Activated CD4-positive, alpha-beta T cell treated with anti-CD3 and anti-CD28 coated beads, Interleukin-2, amount 50 U/mL, for 1 hour (primary cell): ENCODE data around the gene SLC7A6OS.
A peak's percentile ranks its signal among the peaks of the same experiment; 100 is the strongest.

Source experiments
- DNase-seq: peaks from one replicate; pipeline ENCODE4 v3.0.0-alpha.2; 2020

SLC7A6OS gene

GRCh38 chr16:68275611-68276191 lies 35.0 kb downstream of the SLC7A6OS start:
- DNase-seq: peak; percentile 46

DNA sequence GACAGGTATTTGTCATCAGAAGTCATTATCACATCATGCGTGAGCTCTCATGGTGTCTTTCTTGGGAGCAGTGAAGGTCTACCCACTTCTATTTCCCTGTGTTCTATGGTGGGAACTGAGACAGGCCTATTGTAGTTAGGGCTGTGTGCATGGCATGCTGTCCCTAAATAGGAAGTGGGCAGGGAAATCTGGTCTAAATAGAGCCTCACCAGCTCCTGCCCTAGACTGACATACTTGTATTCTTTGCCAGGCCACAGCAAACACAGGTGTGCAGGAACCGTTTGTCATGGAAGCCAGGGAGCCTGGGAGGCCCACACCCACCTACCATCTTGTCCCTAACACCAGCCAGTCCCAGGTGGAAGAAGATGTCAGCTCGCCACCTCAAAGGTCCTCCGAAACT lies 36.3 kb downstream of the SLC7A6OS start:
- DNase-seq: no peak

- DNase-seq: no peak
Observed at GRCh38 chr16:68273896-68274295, 36.9 kb downstream of the SLC7A6OS start.

- DNase-seq: no peak
Observed at GRCh38 chr16:68273459-68273858, 37.3 kb downstream of the SLC7A6OS start.

DNA sequence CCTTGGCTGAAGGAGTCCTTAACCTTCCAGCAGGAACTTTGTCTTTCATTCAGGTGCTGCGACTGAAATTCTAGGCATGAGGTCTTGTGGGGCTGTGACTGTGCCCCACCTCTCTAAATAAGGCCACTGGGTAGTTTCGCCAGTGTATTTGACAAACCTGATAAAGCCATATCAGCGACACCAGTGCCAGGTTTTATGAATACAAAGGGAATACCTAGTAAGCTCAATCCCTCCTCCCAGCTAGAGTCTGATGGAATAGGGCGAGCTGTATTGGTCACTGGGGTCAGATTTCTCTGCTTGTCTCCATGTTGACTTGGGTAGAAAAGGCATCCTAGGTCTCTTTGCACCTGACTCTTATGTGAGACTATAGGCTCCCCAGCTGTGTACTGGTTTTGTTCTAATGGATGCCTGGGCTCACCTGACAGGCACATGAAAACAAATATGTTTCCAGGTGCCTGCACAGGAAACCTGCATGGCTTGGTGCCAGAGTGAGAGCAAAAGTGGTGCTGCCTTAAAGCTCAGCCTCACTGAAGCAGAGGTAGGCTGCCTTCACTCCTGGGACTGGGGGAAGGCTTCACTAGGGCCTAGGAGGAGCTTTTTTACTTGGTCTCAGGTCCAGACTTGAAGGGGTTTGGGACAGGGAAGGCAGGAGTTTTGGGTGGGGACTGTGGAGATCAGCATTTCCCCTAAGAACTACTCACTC lies 38.1 kb downstream of the SLC7A6OS start:
- peak; percentile 73 for DNase-seq

DNA sequence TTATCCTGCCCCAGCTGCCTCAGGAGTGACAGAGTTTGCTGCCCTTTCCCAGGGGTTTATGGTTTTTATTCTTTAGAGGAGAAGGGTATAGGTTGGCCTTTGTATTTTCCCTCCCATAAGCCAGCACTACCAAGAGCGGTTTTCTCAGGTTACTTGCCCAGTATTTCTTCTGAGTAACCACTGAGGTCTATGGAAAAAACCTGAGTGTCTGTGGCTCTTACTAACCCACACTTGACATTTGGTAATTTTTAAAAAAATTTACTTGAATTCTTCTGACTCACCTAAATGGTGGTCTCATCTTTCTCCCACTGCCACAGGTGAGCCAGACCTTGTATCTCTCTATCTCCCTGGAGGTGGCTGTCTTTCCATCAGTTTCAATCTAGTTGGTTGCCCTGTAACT lies 40.4 kb downstream of the SLC7A6OS start:
- DNase-seq: no peak

- DNase-seq: no peak
Observed at GRCh38 chr16:68269793-68270192, 41.0 kb downstream of the SLC7A6OS start.

- no peak for DNase-seq
Observed at GRCh38 chr16:68267612-68268405, 42.9 kb downstream of the SLC7A6OS start.

DNA sequence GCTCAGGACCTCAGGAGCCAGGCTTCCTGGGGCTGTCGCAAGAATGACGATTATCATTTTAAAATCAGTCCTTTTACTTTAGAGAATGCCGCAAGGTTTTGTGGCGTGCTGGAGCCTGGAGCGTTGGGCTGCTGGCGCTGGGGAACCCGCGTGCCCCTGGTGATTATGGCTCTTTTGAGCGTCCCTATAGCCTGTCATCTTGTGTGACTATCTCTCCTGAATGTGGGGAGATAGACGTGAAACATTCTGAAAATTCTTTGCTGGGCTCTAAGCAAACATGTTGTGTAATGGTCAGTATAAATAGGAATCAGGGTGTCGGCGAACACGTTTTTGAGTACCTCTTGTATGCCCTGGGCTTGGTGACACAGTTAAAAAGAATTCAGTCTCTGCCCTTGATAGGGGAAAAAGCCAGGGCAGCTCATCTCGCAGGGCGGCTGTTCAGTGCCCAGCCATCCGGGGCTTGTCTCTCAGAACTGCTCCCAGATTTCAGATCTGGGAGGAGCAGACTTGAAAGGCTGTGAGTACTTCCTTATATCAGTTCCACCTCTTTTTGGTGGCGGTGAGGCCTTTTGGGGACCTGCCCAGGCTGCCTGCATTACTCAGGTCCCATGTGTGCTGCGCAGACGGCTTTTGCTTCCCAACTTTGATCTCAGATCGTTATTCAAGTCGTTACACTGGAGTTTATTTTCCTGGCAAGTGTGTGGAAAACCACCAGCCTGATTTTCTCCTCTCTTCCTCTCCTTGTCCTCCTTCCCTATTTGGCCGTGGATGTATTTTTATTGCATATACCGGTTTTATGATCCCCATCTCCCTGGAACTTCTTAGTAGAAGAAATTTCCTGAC lies 45.4 kb downstream of the SLC7A6OS start:
- DNase-seq: peak; percentile 49

DNA sequence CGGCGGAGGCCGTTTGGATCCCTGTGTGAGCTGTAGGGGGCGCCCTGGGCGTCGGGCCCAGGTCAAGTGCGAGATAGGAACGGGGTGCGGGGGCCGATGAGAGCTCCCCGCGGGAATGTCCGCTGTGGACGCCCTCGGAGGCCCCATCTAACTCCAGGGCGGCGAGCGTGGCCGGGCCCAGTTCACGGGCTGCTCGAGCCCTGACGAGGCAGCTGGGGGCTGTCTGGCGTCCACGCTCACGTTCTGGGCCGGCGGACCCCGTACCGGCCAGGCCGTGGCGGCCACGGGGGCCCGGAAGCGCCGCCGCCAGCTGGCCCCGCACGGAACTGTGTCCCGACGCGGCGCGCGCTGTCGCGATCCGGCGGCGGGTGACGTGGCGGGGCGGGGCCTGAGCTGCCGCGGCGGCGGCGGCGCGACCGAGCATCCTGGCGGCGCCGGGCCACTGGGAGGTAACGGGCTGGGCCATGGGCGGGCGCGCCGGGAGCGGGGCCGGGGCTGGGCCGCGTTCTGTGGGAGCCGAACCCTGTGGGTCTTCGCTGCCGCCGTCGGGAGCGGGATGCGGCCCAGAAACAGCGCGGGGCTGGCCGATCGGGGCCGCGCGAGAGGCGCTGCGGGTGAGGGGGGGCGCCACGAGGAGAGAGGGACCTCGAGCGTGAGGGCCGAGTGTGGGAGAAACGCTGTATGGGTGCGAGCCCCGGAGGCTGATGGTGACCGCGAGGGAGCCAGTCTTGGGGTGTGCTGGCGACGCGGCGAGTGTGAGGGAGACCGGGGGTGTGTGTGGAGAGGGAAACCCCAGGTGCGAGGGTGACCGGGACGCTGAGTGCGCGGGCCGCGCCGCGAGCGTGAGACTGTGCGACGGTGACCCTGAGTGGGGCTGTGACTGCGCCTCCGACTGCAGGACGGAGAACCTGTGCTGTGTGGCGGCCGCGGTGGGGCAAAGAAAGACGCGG lies 46.3 kb downstream of the SLC7A6OS start, which contains the start of gene SLC7A6:
SLC7A6 (plus strand) TSS at position 399 of the 950 bp plus-strand sequence. CDS start 10,201 bp downstream, outside the sequence.
- peak; percentile 79 for DNase-seq

DNA sequence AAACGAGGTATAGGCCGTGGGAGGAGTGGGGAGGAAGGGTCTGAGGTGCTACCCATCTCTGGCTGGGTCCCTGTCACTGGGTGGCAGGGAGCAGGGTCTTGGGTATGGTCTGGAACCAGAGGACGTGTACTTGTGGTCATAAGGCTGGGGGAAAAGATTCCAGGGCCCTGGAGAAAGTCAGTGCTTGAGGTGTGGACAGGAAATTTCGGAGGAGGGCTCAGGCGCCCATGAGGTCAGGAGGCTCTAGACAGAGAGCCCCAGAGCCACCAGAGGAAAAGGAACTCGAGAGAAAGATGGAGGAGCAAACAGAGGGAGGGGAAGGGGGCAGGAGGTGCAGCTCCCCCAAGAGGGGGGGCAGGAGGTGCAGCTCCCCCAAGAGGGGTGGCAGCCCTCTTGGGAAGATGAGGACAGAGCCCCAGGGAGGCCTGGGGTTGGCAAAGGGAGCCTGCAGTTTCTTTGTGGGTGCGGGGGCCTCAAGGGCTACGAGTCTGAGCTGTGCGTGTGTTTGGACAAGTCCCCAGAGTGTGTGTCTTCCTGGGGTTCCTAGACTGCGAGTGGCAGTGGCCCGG lies 47.1 kb downstream of the SLC7A6OS start:
- no peak for DNase-seq

DNA sequence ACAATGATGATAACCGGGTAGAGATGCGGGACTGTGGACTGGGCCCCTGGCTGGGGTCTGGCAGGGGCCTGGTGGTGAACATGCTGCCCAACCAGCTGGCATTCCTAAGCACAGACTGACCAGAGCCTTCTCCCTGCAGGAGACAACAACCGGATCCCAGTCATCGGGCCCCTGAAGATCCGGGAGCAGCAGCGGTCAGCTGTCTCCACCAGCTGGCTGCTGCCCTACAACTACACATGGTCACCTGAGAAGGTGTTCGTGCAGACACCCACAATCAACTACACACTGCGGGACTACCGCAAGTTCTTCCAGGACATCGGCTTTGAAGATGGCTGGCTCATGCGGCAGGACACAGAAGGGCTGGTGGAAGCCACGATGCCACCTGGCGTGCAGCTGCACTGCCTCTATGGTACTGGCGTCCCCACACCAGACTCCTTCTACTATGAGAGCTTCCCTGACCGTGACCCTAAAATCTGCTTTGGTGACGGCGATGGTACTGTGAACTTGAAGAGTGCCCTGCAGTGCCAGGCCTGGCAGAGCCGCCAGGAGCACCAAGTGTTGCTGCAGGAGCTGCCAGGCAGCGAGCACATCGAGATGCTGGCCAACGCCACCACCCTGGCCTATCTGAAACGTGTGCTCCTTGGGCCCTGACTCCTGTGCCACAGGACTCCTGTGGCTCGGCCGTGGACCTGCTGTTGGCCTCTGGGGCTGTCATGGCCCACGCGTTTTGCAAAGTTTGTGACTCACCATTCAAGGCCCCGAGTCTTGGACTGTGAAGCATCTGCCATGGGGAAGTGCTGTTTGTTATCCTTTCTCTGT lies 51.5 kb downstream of the SLC7A6OS start:
- DNase-seq: no peak

DNA sequence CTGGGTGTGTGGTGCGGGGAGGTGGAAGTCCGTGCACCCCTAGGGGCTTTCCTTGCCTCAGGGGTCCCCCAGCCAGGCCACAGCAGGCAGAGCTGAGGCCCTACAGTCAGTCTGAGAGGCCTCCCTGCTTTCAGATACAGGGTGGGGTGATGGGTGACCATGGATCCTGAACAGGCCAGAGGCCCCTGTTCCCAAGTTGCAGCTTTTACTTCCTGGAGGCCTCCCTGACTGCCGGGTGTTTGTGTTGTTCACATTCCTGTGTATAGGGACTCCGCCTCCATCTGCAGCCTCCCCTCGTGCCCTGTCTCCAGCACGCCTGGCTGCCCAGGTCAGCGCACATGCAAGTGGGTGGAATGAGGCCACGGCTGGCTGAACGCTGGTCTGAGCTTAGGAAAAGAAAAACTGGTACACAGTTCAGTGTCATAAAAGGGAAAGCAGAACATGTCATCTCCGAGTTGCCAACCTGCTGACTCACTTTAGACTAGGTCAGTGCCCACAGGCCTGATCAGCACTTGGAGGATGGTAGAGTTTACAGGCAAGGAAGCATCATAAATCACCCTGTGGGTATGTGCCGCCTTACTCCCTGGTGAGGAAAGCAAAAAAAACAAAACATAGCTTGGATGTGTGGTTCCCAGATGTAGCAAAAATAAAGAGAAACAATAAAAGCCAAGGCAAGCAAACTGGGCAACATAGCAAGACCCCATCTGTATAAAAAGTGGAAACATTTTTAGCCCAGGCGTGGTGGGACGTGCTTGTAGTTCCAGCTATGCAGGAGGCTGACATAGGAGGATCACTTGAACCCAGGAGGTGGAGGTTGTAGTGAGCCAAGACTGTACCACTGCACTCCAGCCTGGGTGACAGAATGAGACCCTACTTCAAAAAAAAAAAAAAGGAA lies 52.6 kb downstream of the SLC7A6OS start:
- no peak for DNase-seq

- no peak for DNase-seq
Observed at GRCh38 chr16:68257251-68257905, 53.4 kb downstream of the SLC7A6OS start.

DNA sequence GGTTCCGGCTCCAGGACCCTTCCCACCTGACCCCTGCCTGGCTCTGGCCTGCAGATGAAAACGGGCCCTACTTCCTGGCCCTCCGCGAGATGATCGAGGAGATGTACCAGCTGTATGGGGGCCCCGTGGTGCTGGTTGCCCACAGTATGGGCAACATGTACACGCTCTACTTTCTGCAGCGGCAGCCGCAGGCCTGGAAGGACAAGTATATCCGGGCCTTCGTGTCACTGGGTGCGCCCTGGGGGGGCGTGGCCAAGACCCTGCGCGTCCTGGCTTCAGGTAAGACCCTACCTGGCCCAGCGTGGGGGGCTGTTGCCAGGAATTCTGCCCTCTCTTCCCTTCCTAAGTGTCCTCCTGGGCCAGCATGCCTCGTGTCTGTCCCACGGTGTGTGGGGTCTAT lies 55.0 kb downstream of the SLC7A6OS start:
- DNase-seq: no peak

DNA sequence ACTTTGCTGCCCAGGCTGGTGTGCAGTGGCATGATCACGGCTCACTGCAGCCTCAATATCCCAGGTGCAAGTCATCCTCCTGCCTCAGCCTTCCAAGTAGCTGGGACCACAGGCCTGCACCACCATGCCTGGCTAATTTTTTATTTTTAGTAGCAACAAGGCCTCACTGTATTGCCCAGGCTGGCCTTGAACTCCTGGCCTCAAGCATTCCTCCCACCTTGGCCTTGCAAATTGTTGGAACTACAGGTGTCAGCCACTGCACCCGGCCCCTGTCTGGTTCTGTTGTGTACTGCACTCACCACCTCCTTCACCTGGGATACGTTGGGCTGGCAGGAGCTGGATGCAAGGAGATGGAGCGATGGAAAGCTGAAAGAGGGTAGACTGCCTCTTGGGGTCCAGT lies 57.0 kb downstream of the SLC7A6OS start:
- no peak for DNase-seq

DNA sequence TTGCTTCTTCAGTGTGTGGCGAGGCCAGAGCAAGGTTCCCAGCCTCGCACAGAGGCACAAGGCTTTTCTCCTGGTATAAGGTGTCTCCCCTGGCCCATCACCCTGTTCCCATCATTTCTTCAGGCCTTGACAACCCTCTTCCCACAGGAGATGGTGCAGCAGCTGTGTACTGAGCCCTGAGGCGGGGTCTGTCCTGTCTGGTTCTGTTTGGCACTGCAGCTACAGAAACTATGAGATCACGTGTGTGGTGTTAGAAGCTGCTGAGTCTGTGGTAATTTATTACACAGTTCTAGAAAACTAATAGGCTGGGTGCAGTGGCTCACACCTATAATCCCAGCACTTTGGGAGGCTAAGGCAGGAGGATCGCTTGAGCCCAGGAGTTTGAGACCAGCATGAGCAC lies 58.4 kb downstream of the SLC7A6OS start:
- DNase-seq: no peak

- no peak for DNase-seq
Observed at GRCh38 chr16:68251832-68252231, 58.9 kb downstream of the SLC7A6OS start.

DNA sequence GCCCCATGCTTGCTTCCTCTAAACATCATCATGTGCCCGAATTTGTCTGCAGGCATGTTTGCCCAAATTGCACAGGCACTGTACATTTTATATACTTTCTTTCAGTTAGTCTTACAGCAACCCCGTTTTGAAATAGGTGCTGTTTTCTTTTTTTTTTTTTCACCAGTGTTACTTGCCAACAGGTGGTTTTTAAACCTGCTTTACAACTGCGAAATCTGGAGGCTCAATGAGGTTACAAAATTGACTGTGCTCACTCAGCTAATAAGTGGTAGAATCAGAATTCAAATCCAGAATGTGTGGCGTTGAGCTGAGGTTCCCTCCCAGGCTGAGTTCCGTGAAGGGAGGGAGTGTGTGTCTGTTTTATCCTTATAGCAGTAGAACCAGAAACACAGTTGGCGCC lies 59.8 kb downstream of the SLC7A6OS start:
- no peak for DNase-seq
